Loucy (cell line): ENCODE data around the gene SINHCAF.

Experiments
- H2AFZ ChIP-seq: fragments of 200-600 bp; sonication (generic); 2 replicates; pipeline ENCODE4 v1.6.0; 2016; ENCODE audit warnings: antibody characterized with exemption, mild to moderate bottlenecking, low read length, moderate library complexity
- H3F3A ChIP-seq: fragments of 200-600 bp; 2 replicates; pipeline ENCODE4 v1.6.0; 2016; ENCODE audit warnings: antibody characterized with exemption, low read depth, mild to moderate bottlenecking
- H3K27me3 ChIP-seq: fragments of 200-600 bp; sonication (generic); 2 replicates; pipeline ENCODE4 v1.6.1; 2014; ENCODE audit warnings: low read length, mild to moderate bottlenecking; ENCODE audit not compliant: insufficient read depth, poor library complexity, severe bottlenecking
- H3K36me3 ChIP-seq: fragments of 200-600 bp; sonication (generic); 2 replicates; pipeline ENCODE4 v1.6.1; 2016; ENCODE audit warnings: low read length; ENCODE audit not compliant: insufficient read depth
- H3K4me1 ChIP-seq: fragments of 200-600 bp; sonication (generic); 2 replicates; pipeline ENCODE4 v1.5.1; 2014; ENCODE audit warnings: low read length, mild to moderate bottlenecking; ENCODE audit not compliant: insufficient read depth, poor library complexity, severe bottlenecking
- H3K4me2 ChIP-seq: fragments of 200-600 bp; sonication (generic); 2 replicates; pipeline ENCODE4 v1.6.0; 2014; ENCODE audit warnings: antibody characterized with exemption, low read length, low read depth, mild to moderate bottlenecking; ENCODE audit not compliant: poor library complexity, severe bottlenecking
- H3K4me3 ChIP-seq: fragments of 200-600 bp; sonication (generic); 2 replicates; pipeline ENCODE4 v1.5.1; 2014; ENCODE audit warnings: low read length, mild to moderate bottlenecking, mixed read lengths; ENCODE audit not compliant: poor library complexity, severe bottlenecking
- H3K79me2 ChIP-seq: fragments of 200-600 bp; sonication (generic); 2 replicates; pipeline ENCODE4 v1.6.1; 2014; ENCODE audit warnings: low read length; ENCODE audit not compliant: insufficient read depth
- H3K9ac ChIP-seq: fragments of 200-600 bp; sonication (generic); 2 replicates; pipeline ENCODE4 v1.6.0; 2014; ENCODE audit warnings: mild to moderate bottlenecking, low read depth, low read length, moderate library complexity; ENCODE audit not compliant: poor library complexity, severe bottlenecking
- H3K9me2 ChIP-seq: fragments of 200-600 bp; sonication (generic); replicated peaks from 2 replicates; pipeline ENCODE4 v1.6.1; 2016; ENCODE audit warnings: low read depth, low read length, mixed read lengths
- H3K9me3 ChIP-seq: fragments of 200-600 bp; sonication (generic); 2 replicates; pipeline ENCODE4 v1.6.1; 2014; ENCODE audit warnings: mild to moderate bottlenecking, antibody characterized with exemption, low read length, low read depth; ENCODE audit not compliant: insufficient read depth
- H4K20me1 ChIP-seq: fragments of 200-600 bp; sonication (generic); 2 replicates; pipeline ENCODE4 v1.6.0; 2014; ENCODE audit warnings: antibody characterized with exemption, low read length, mild to moderate bottlenecking; ENCODE audit not compliant: insufficient read depth, poor library complexity, severe bottlenecking
- EZH2phosphoT487 ChIP-seq: fragments of 200-600 bp; IDR thresholded peaks from 2 replicates; pipeline ENCODE4 v1.6.1; 2018; ENCODE audit warnings: antibody characterized with exemption, mild to moderate bottlenecking, moderate library complexity, borderline replicate concordance
- TF ChIP-seq, protein P1 (sequence below): fragments of 200-600 bp; sonication (generic); conservative IDR thresholded peaks from 2 replicates; pipeline ENCODE4 v1.5.1; 2014; ENCODE audit warnings: mild to moderate bottlenecking, antibody characterized with exemption, low read length

SINHCAF gene

DNA sequence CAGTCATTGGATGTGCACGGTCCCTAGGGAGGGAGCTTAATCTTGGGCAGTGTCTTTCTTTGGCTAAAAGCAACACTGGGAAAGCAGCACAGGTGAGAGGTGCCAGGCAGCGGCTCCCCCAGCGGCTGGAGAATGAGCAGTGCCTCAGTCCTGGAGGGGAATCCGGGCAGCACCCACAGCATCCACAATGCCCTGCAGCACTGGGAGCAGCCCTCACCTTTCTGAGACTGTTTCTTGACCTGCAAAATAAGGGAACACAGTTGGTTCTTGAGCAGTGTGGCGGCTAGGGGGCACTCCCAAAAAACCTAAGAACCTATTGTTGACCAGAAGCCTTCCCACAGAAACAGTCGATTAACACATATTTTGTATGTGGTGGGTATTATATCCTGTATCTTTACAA lies 75.8 kb downstream of the SINHCAF start:
- Histone ChIP-seq H3K36me3 (no peaks in the 10 kb centered on the region), H3K27me3 (no peaks in the 10 kb centered on the region), H3K9me3 (no peaks in the 10 kb centered on the region), H3K79me2 (no peaks in the 10 kb centered on the region), H4K20me1 (no peaks in the 10 kb centered on the region), H3F3A (no peaks in the 10 kb centered on the region), H3K4me3 (no peak overlapping the region), H3K9ac (no peak overlapping the region), H3K9me2 (no peaks in the 10 kb centered on the region), H3K4me2 (no peak overlapping the region), H2AFZ (no peak overlapping the region), H3K4me1 (no peaks in the 10 kb centered on the region)
- TF ChIP-seq, protein P1, sequence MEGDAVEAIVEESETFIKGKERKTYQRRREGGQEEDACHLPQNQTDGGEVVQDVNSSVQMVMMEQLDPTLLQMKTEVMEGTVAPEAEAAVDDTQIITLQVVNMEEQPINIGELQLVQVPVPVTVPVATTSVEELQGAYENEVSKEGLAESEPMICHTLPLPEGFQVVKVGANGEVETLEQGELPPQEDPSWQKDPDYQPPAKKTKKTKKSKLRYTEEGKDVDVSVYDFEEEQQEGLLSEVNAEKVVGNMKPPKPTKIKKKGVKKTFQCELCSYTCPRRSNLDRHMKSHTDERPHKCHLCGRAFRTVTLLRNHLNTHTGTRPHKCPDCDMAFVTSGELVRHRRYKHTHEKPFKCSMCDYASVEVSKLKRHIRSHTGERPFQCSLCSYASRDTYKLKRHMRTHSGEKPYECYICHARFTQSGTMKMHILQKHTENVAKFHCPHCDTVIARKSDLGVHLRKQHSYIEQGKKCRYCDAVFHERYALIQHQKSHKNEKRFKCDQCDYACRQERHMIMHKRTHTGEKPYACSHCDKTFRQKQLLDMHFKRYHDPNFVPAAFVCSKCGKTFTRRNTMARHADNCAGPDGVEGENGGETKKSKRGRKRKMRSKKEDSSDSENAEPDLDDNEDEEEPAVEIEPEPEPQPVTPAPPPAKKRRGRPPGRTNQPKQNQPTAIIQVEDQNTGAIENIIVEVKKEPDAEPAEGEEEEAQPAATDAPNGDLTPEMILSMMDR = no peak
- no peak for TF ChIP-seq EZH2phosphoT487

- H3K4me2 ChIP-seq = no peak overlapping the region
- H3K9me2 ChIP-seq = no peaks in the 10 kb centered on the region
- H3K4me3 ChIP-seq = no peak overlapping the region
Observed at GRCh38 chr12:31249356-31249755, 76.6 kb downstream of the SINHCAF start.

DNA sequence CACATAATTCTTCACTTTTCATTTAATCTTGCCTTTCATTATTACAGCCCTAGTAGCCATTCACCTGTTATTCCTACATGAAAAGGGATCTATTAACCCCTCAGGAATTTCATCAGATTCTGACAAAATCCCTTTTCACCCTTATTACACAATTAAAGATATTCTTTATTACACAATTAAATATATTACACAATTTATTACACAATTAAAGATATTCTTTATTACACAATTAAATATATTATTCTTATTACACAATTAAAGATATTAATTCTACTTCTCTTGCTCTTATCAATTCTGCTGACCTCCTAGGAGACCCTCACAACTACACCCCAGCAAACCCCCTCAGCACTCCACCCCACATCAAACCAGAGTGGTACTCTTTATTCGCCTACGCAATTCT lies 77.1 kb downstream of the SINHCAF start:
- Histone ChIP-seq H3K4me3 (no peak overlapping the region), H3K9me3 (no peaks in the 10 kb centered on the region), H3K27me3 (no peaks in the 10 kb centered on the region), H3K9ac (no peak overlapping the region), H3F3A (no peaks in the 10 kb centered on the region), H3K9me2 (no peaks in the 10 kb centered on the region), H4K20me1 (no peaks in the 10 kb centered on the region), H3K36me3 (no peaks in the 10 kb centered on the region), H3K4me2 (no peak overlapping the region), H3K4me1 (no peaks in the 10 kb centered on the region), H2AFZ (no peak overlapping the region), H3K79me2 (no peaks in the 10 kb centered on the region)
- TF ChIP-seq, protein P1 = no peak
- no peak for TF ChIP-seq EZH2phosphoT487

More at GRCh38 chr12:31249356-31249755, 76.6 kb downstream of the SINHCAF start:
- Histone ChIP-seq H3K27me3 (no peaks in the 10 kb centered on the region), H3F3A (no peaks in the 10 kb centered on the region), H3K9ac (no peak overlapping the region), H3K36me3 (no peaks in the 10 kb centered on the region), H2AFZ (no peak overlapping the region), H3K4me1 (no peaks in the 10 kb centered on the region), H3K79me2 (no peaks in the 10 kb centered on the region), H4K20me1 (no peaks in the 10 kb centered on the region), H3K9me3 (no peaks in the 10 kb centered on the region)
- no peak for TF ChIP-seq EZH2phosphoT487
- TF ChIP-seq, protein P1 = no peak
